SIG-M5 treated with dmso at 0.1 percent for 504 hours (cell line): ENCODE measurements around the gene PDSS2.
A peak's percentile ranks its signal among the peaks of the same experiment; 100 is the strongest.
"Not testable (repeated sequence)": the region's sequence is repeated elsewhere in the genome, so short reads cannot be mapped to it uniquely, and the experiment has no call there.

Experiments
- DNase-seq: peaks from one replicate; lab custom pipeline; 2025; ENCODE audit not compliant: unreplicated experiment; lab: John Stamatoyannopoulos, UW

Gene PDSS2

GRCh38 chr6:107368471-107368870 is 90.9 kb downstream of the PDSS2 start:
- DNase-seq, result no peak

- not testable (repeated sequence) for DNase-seq
Measured at GRCh38 chr6:107364173-107364572, 95.2 kb downstream of the PDSS2 start.

- no peak for DNase-seq
Measured at GRCh38 chr6:107361753-107362604, 97.4 kb downstream of the PDSS2 start.

- no peak for DNase-seq
Measured at GRCh38 chr6:107360476-107360875, 98.9 kb downstream of the PDSS2 start.

- DNase-seq, result no peak
Measured at GRCh38 chr6:107357842-107358241, 101.5 kb downstream of the PDSS2 start.

- no peak for DNase-seq
Measured at GRCh38 chr6:107357031-107357430, 102.3 kb downstream of the PDSS2 start.

- no peak for DNase-seq
Measured at GRCh38 chr6:107355659-107356058, 103.7 kb downstream of the PDSS2 start.

- DNase-seq, result no peak
Measured at GRCh38 chr6:107354451-107354850, 104.9 kb downstream of the PDSS2 start.

- no peak for DNase-seq
Measured at GRCh38 chr6:107353773-107354382, 105.5 kb downstream of the PDSS2 start.

- DNase-seq, result no peak
Measured at GRCh38 chr6:107348224-107348623, 111.1 kb downstream of the PDSS2 start.

GRCh38 chr6:107345393-107345792 is 114.0 kb downstream of the PDSS2 start:
- peak; percentile 52 for DNase-seq

GRCh38 chr6:107344981-107345380 is 114.4 kb downstream of the PDSS2 start:
- DNase-seq, result no peak

GRCh38 chr6:107344383-107344782 is 115.0 kb downstream of the PDSS2 start:
- no peak for DNase-seq

- peak; percentile 2 for DNase-seq
Measured at GRCh38 chr6:107342144-107342543, 117.2 kb downstream of the PDSS2 start.

GRCh38 chr6:107340881-107341280 is 118.5 kb downstream of the PDSS2 start:
- DNase-seq, result no peak

- DNase-seq, result no peak
Measured at GRCh38 chr6:107337191-107337741, 122.1 kb downstream of the PDSS2 start.

GRCh38 chr6:107334026-107334425 is 125.3 kb downstream of the PDSS2 start:
- DNase-seq, result no peak

GRCh38 chr6:107333491-107333890 is 125.9 kb downstream of the PDSS2 start:
- no peak for DNase-seq

- DNase-seq, result no peak
Measured at GRCh38 chr6:107331409-107332386, 127.7 kb downstream of the PDSS2 start.

- peak; percentile 3 for DNase-seq
Measured at GRCh38 chr6:107330168-107330567, 129.2 kb downstream of the PDSS2 start.
